HEK293 (cell line): ENCODE measurements around the gene OR1N2.

Source experiments
- CTCF ChIA-PET: fragments of 350-600 bp; formaldehyde crosslinking; extraction: SDS; loops from one replicate; lab custom pipeline; 2021; ENCODE audit warnings: antibody characterized with exemption; lab: Yijun Ruan, JAX
- POLR2A ChIA-PET: fragments of 300-600 bp; formaldehyde crosslinking; extraction: SDS; loops from one replicate; lab custom pipeline; 2020; ENCODE audit warnings: antibody characterized with exemption, inconsistent platforms; lab: Yijun Ruan, JAX
- H3K27ac ChIP-seq: fragments of 200-500 bp; sonication (Bioruptor generic); 2 replicates; pipeline ENCODE4 v1.5.1; 2014; ENCODE audit warnings: low read depth, low read length, control low read depth, inconsistent platforms; ENCODE audit errors: extremely low read depth
- H3K36me3 ChIP-seq, 2 experiments: fragments of 200-500 bp in 1 of 2; sonication (Bioruptor generic) in 1 of 2; 1 replicate in 1 of 2; 2 replicates in 1 of 2; pipeline ENCODE4 v1.5.1; 2014 to 2017; ENCODE audit warnings: inconsistent platforms in 2 of 2, low read length in 2 of 2; ENCODE audit not compliant: control insufficient read depth in 2 of 2, insufficient read depth in 1 of 2
- H3K4me1 ChIP-seq: fragments of 200-500 bp; sonication (Bioruptor generic); 2 replicates; pipeline ENCODE4 v1.5.1; 2014; ENCODE audit warnings: mild to moderate bottlenecking, low read length, inconsistent platforms; ENCODE audit not compliant: control insufficient read depth, insufficient read depth
- H3K4me3 ChIP-seq: 2 replicates; pipeline ENCODE4 v1.5.1; 2011; ENCODE audit warnings: low read depth, mild to moderate bottlenecking, control low read depth, low read length, moderate library complexity
- H3K9me3 ChIP-seq: fragments of 200-500 bp; sonication (Bioruptor generic); 2 replicates; pipeline ENCODE4 v1.5.1; 2014; ENCODE audit warnings: low read depth, low read length, inconsistent platforms; ENCODE audit not compliant: control insufficient read depth, insufficient read depth
- IKZF3 ChIP-seq: fragments of 450-650 bp; IDR thresholded peaks from 2 replicates; pipeline ENCODE4 v1.5.0; 2018; ENCODE audit warnings: missing biosample characterization, mild to moderate bottlenecking, missing genetic modification characterization, moderate library complexity
- REPIN1 ChIP-seq: fragments of 450-650 bp; formaldehyde crosslinking; IDR thresholded peaks from 2 replicates; pipeline ENCODE4 v1.5.1; 2017; ENCODE audit warnings: missing biosample characterization, missing genetic modification characterization, low read depth
- TCF7L2 ChIP-seq: IDR thresholded peaks from 2 replicates; pipeline ENCODE4 v1.6.1; 2011; ENCODE audit warnings: low read depth, mild to moderate bottlenecking, inconsistent platforms, low read length, moderate library complexity, borderline replicate concordance
- YY2 ChIP-seq: fragments of 450-650 bp; formaldehyde crosslinking; IDR thresholded peaks from 2 replicates; pipeline ENCODE4 v1.5.1; 2016; ENCODE audit warnings: missing biosample characterization, missing genetic modification characterization
- ZNF341 ChIP-seq: fragments of 450-650 bp; formaldehyde crosslinking; IDR thresholded peaks from 2 replicates; pipeline ENCODE4; 2016; ENCODE audit warnings: low read depth, missing biosample characterization, missing genetic modification characterization
- ZNF394 ChIP-seq: fragments of 450-650 bp; formaldehyde crosslinking; IDR thresholded peaks from 2 replicates; pipeline ENCODE4 v1.5.1; 2016; ENCODE audit warnings: missing biosample characterization, missing genetic modification characterization, mild to moderate bottlenecking, moderate library complexity, borderline replicate concordance
- ZNF529 ChIP-seq: fragments of 450-650 bp; formaldehyde crosslinking; IDR thresholded peaks from 2 replicates; pipeline ENCODE4 v1.5.1; 2017; ENCODE audit warnings: missing genetic modification characterization, missing biosample characterization; ENCODE audit not compliant: insufficient replicate concordance
- ZNF544 ChIP-seq: fragments of 450-650 bp; formaldehyde crosslinking; IDR thresholded peaks from 2 replicates; pipeline ENCODE4 v1.5.0; 2017; ENCODE audit warnings: missing biosample characterization, missing genetic modification characterization
- ZNF549 ChIP-seq: fragments of 450-650 bp; IDR thresholded peaks from 2 replicates; pipeline ENCODE4 v1.5.1; 2018; ENCODE audit warnings: missing biosample characterization, missing genetic modification characterization, mild to moderate bottlenecking, inconsistent platforms, moderate library complexity
- TF ChIP-seq, protein P1 (sequence below): fragments of 450-650 bp; formaldehyde crosslinking; IDR thresholded peaks from 2 replicates; pipeline ENCODE4 v1.5.1; 2017; ENCODE audit warnings: missing biosample characterization, missing genetic modification characterization
- TF ChIP-seq, protein P2 (sequence below): fragments of 450-650 bp; formaldehyde crosslinking; IDR thresholded peaks from 2 replicates; pipeline ENCODE4 v1.5.1; 2016; ENCODE audit warnings: missing biosample characterization, missing genetic modification characterization
- TF ChIP-seq, protein P3 (sequence below): fragments of 450-650 bp; formaldehyde crosslinking; IDR thresholded peaks from 2 replicates; pipeline ENCODE4 v1.5.1; 2016; ENCODE audit warnings: missing biosample characterization, missing genetic modification characterization
- TF ChIP-seq, protein P4 (sequence below): fragments of 450-650 bp; formaldehyde crosslinking; IDR thresholded peaks from 2 replicates; pipeline ENCODE4 v1.5.1; 2016; ENCODE audit warnings: missing biosample characterization, missing genetic modification characterization
- TF ChIP-seq, protein P5 (sequence below): fragments of 450-650 bp; formaldehyde crosslinking; IDR thresholded peaks from 2 replicates; pipeline ENCODE4; 2016; ENCODE audit warnings: missing biosample characterization, missing genetic modification characterization
- TF ChIP-seq, protein P6 (sequence below): fragments of 450-650 bp; formaldehyde crosslinking; conservative IDR thresholded peaks from 2 replicates; pipeline ENCODE4 v1.5.1; 2016; ENCODE audit warnings: low read depth, missing biosample characterization, missing genetic modification characterization

OR1N2 gene

DNA sequence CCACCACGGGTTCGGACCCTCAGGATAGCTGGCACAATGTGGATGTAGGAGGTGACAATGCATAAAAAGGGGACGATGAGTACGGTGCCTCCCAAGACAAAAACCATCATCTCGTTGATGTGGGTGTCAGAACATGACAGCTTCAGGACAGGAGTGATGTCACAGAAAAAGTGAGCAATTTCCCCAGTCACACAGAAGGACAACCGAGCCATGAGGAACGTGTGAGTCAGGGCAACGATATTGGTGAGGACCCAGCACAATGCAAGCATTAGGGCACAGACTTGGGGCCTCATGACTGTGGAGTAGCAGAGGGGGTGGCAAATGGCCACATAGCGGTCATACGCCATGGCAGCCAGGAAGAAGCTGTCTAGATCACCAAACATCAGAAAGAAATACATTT is 26.3 kb upstream of the OR1N2 start:
- TF ChIP-seq, protein P1, sequence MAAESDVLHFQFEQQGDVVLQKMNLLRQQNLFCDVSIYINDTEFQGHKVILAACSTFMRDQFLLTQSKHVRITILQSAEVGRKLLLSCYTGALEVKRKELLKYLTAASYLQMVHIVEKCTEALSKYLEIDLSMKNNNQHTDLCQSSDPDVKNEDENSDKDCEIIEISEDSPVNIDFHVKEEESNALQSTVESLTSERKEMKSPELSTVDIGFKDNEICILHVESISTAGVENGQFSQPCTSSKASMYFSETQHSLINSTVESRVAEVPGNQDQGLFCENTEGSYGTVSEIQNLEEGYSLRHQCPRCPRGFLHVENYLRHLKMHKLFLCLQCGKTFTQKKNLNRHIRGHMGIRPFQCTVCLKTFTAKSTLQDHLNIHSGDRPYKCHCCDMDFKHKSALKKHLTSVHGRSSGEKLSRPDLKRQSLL (tag by site-specific recombination), result no peak
- TF ChIP-seq TCF7L2 (no peak), ZNF529 (tag by site-specific recombination) (no peak), REPIN1 (no peak), ZNF394 (no peak), ZNF544 (no peak), IKZF3 (tag by site-specific recombination) (no peak), ZNF341 (tag by site-specific recombination) (no peak), ZNF549 (no peak), YY2 (tag by site-specific recombination) (no peak)
- TF ChIP-seq, protein P2, sequence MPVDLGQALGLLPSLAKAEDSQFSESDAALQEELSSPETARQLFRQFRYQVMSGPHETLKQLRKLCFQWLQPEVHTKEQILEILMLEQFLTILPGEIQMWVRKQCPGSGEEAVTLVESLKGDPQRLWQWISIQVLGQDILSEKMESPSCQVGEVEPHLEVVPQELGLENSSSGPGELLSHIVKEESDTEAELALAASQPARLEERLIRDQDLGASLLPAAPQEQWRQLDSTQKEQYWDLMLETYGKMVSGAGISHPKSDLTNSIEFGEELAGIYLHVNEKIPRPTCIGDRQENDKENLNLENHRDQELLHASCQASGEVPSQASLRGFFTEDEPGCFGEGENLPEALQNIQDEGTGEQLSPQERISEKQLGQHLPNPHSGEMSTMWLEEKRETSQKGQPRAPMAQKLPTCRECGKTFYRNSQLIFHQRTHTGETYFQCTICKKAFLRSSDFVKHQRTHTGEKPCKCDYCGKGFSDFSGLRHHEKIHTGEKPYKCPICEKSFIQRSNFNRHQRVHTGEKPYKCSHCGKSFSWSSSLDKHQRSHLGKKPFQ (tag by site-specific recombination), result no peak
- TF ChIP-seq, protein P3, sequence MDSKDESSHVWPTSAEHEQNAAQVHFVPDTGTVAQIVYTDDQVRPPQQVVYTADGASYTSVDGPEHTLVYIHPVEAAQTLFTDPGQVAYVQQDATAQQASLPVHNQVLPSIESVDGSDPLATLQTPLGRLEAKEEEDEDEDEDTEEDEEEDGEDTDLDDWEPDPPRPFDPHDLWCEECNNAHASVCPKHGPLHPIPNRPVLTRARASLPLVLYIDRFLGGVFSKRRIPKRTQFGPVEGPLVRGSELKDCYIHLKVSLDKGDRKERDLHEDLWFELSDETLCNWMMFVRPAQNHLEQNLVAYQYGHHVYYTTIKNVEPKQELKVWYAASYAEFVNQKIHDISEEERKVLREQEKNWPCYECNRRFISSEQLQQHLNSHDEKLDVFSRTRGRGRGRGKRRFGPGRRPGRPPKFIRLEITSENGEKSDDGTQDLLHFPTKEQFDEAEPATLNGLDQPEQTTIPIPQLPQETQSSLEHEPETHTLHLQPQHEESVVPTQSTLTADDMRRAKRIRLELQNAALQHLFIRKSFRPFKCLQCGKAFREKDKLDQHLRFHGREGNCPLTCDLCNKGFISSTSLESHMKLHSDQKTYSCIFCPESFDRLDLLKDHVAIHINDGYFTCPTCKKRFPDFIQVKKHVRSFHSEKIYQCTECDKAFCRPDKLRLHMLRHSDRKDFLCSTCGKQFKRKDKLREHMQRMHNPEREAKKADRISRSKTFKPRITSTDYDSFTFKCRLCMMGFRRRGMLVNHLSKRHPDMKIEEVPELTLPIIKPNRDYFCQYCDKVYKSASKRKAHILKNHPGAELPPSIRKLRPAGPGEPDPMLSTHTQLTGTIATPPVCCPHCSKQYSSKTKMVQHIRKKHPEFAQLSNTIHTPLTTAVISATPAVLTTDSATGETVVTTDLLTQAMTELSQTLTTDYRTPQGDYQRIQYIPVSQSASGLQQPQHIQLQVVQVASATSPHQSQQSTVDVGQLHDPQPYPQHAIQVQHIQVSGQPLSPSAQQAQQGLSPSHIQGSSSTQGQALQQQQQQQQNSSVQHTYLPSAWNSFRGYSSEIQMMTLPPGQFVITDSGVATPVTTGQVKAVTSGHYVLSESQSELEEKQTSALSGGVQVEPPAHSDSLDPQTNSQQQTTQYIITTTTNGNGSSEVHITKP (tag by site-specific recombination), result no peak
- TF ChIP-seq, protein P4, sequence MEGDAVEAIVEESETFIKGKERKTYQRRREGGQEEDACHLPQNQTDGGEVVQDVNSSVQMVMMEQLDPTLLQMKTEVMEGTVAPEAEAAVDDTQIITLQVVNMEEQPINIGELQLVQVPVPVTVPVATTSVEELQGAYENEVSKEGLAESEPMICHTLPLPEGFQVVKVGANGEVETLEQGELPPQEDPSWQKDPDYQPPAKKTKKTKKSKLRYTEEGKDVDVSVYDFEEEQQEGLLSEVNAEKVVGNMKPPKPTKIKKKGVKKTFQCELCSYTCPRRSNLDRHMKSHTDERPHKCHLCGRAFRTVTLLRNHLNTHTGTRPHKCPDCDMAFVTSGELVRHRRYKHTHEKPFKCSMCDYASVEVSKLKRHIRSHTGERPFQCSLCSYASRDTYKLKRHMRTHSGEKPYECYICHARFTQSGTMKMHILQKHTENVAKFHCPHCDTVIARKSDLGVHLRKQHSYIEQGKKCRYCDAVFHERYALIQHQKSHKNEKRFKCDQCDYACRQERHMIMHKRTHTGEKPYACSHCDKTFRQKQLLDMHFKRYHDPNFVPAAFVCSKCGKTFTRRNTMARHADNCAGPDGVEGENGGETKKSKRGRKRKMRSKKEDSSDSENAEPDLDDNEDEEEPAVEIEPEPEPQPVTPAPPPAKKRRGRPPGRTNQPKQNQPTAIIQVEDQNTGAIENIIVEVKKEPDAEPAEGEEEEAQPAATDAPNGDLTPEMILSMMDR (tag by site-specific recombination), result no peak
- TF ChIP-seq, protein P5, sequence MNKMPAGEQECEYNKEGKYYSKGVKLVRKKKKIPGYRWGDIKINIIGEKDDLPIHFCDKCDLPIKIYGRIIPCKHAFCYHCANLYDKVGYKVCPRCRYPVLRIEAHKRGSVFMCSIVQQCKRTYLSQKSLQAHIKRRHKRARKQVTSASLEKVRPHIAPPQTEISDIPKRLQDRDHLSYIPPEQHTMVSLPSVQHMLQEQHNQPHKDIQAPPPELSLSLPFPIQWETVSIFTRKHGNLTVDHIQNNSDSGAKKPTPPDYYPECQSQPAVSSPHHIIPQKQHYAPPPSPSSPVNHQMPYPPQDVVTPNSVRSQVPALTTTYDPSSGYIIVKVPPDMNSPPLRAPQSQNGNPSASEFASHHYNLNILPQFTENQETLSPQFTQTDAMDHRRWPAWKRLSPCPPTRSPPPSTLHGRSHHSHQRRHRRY (tag by site-specific recombination), result no peak
- TF ChIP-seq, protein P6, sequence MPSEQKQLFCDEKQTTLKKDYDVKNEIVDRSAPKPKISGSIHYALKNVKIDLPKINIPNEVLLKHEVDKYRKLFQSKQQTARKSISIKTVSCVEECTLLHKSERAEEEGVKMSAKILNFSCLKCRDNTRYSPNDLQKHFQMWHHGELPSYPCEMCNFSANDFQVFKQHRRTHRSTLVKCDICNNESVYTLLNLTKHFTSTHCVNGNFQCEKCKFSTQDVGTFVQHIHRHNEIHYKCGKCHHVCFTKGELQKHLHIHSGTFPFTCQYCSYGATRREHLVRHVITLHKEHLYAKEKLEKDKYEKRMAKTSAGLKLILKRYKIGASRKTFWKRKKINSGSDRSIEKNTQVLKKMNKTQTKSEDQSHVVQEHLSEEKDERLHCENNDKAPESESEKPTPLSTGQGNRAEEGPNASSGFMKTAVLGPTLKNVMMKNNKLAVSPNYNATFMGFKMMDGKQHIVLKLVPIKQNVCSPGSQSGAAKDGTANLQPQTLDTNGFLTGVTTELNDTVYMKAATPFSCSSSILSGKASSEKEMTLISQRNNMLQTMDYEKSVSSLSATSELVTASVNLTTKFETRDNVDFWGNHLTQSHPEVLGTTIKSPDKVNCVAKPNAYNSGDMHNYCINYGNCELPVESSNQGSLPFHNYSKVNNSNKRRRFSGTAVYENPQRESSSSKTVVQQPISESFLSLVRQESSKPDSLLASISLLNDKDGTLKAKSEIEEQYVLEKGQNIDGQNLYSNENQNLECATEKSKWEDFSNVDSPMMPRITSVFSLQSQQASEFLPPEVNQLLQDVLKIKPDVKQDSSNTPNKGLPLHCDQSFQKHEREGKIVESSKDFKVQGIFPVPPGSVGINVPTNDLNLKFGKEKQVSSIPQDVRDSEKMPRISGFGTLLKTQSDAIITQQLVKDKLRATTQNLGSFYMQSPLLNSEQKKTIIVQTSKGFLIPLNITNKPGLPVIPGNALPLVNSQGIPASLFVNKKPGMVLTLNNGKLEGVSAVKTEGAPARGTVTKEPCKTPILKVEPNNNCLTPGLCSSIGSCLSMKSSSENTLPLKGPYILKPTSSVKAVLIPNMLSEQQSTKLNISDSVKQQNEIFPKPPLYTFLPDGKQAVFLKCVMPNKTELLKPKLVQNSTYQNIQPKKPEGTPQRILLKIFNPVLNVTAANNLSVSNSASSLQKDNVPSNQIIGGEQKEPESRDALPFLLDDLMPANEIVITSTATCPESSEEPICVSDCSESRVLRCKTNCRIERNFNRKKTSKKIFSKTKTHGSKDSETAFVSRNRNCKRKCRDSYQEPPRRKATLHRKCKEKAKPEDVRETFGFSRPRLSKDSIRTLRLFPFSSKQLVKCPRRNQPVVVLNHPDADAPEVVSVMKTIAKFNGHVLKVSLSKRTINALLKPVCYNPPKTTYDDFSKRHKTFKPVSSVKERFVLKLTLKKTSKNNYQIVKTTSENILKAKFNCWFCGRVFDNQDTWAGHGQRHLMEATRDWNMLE, result no peak
- POLR2A ChIA-PET, result no interaction called here
- no peak overlapping the region for H3K27ac ChIP-seq
- H3K4me1 ChIP-seq, result no peaks in the 10 kb centered on the region
- CTCF ChIA-PET, result interaction anchor here (0.6 kb wide), 1 partner anchor 28 kb away, joined by 3 read pairs; no protein-coding TSS in a partner anchor
- no peaks in the 10 kb centered on the region for H3K36me3 ChIP-seq
- no peak overlapping the region for H3K4me3 ChIP-seq
- no peaks in the 10 kb centered on the region for H3K9me3 ChIP-seq
